Skin epidermis (tissue), 12 donors: ENCODE measurements around the gene PIKFYVE.

ENCODE experiments used
- H3K27ac ChIP-seq, 21 experiments: fragments of 200-600 bp; sonication (generic) in 11 of 21; one replicate each; pipeline ENCODE4 v1.5.0; 2020; ENCODE audit warnings: mild to moderate bottlenecking in 3 of 21, inconsistent platforms in 2 of 21, moderate library complexity in 2 of 21
- H3K4me3 ChIP-seq, 7 experiments: fragments of 200-600 bp; sonication (generic) in 2 of 7; one replicate each; pipeline ENCODE4 v1.5.0; 2020; ENCODE audit warnings: inconsistent platforms in 2 of 7, mild to moderate bottlenecking in 2 of 7, moderate library complexity in 1 of 7

Gene PIKFYVE

GRCh38 chr2:208295834-208296233 lies 29.8 kb downstream of the PIKFYVE start:
- no peak overlapping the region for H3K4me3 ChIP-seq
- no peak overlapping the region for H3K27ac ChIP-seq

- Histone ChIP-seq H3K4me3 (no peak overlapping the region), H3K27ac (no peak overlapping the region)
These were observed 30.6 kb downstream of the PIKFYVE start for GRCh38 chr2:208296610-208297009.

- H3K27ac ChIP-seq, result no peak overlapping the region
These were observed 31.9 kb downstream of the PIKFYVE start for GRCh38 chr2:208297961-208298360.

GRCh38 chr2:208300847-208301618 lies 35.0 kb downstream of the PIKFYVE start:
- H3K27ac ChIP-seq, result peak overlapping the region in 2 of 21 experiments; percentile 4

More at GRCh38 chr2:208297961-208298360, 31.9 kb downstream of the PIKFYVE start:
- H3K4me3 ChIP-seq, result no peak overlapping the region

GRCh38 chr2:208304157-208304556 lies 38.1 kb downstream of the PIKFYVE start:
- H3K27ac ChIP-seq, result no peak overlapping the region
- H3K4me3 ChIP-seq, result no peak overlapping the region

More at GRCh38 chr2:208300847-208301618, 35.0 kb downstream of the PIKFYVE start:
- no peak overlapping the region for H3K4me3 ChIP-seq

- H3K27ac ChIP-seq, result no peak overlapping the region
- no peak overlapping the region for H3K4me3 ChIP-seq
These were observed 38.6 kb downstream of the PIKFYVE start for GRCh38 chr2:208304695-208305094.

- Histone ChIP-seq H3K27ac (no peak overlapping the region), H3K4me3 (no peak overlapping the region)
These were observed 40.2 kb downstream of the PIKFYVE start for GRCh38 chr2:208306291-208306690.

- Histone ChIP-seq H3K4me3 (no peak overlapping the region), H3K27ac (peak overlapping the region in 2 of 21 experiments; percentile 1 to 17)
These were observed 45.3 kb downstream of the PIKFYVE start for GRCh38 chr2:208311321-208311720.

- Histone ChIP-seq H3K4me3 (no peak overlapping the region), H3K27ac (peak overlapping the region in 4 of 21 experiments; percentile 8 to 65 (median 42))
These were observed 45.9 kb downstream of the PIKFYVE start for GRCh38 chr2:208311954-208312353.

GRCh38 chr2:208315081-208315788 lies 49.2 kb downstream of the PIKFYVE start:
- peak overlapping the region in 6 of 21 experiments; percentile 8 to 62 (median 28) for H3K27ac ChIP-seq
- no peak overlapping the region for H3K4me3 ChIP-seq

- Histone ChIP-seq H3K4me3 (no peak overlapping the region), H3K27ac (peak overlapping the region in 2 of 21 experiments; percentile 24 to 25)
These were observed 52.1 kb downstream of the PIKFYVE start for GRCh38 chr2:208318127-208318526.

GRCh38 chr2:208319391-208319790 lies 53.3 kb downstream of the PIKFYVE start:
- peak overlapping the region in 4 of 21 experiments; percentile 18 to 57 (median 28) for H3K27ac ChIP-seq

GRCh38 chr2:208320686-208321085 lies 54.6 kb downstream of the PIKFYVE start:
- peak overlapping the region in 8 of 21 experiments; percentile 11 to 57 (median 40) for H3K27ac ChIP-seq

More at GRCh38 chr2:208319391-208319790, 53.3 kb downstream of the PIKFYVE start:
- no peak overlapping the region for H3K4me3 ChIP-seq

GRCh38 chr2:208326016-208326415 lies 60.0 kb downstream of the PIKFYVE start:
- H3K27ac ChIP-seq, result no peak overlapping the region
- H3K4me3 ChIP-seq, result no peak overlapping the region

More at GRCh38 chr2:208320686-208321085, 54.6 kb downstream of the PIKFYVE start:
- no peak overlapping the region for H3K4me3 ChIP-seq

GRCh38 chr2:208329485-208329884 lies 63.4 kb downstream of the PIKFYVE start:
- Histone ChIP-seq H3K4me3 (no peak overlapping the region), H3K27ac (no peak overlapping the region)

GRCh38 chr2:208334230-208334629 lies 68.2 kb downstream of the PIKFYVE start:
- Histone ChIP-seq H3K4me3 (no peak overlapping the region), H3K27ac (peak overlapping the region in 1 of 21 experiments; percentile 26)

- no peak overlapping the region for H3K27ac ChIP-seq
- H3K4me3 ChIP-seq, result no peak overlapping the region
These were observed 80.7 kb downstream of the PIKFYVE start for GRCh38 chr2:208346756-208347155.

GRCh38 chr2:208350610-208351009 lies 84.6 kb downstream of the PIKFYVE start:
- no peak overlapping the region for H3K27ac ChIP-seq
- no peak overlapping the region for H3K4me3 ChIP-seq

GRCh38 chr2:208352644-208353567 lies 86.9 kb downstream of the PIKFYVE start:
- Histone ChIP-seq H3K27ac (no peak overlapping the region), H3K4me3 (no peak overlapping the region)

GRCh38 chr2:208354964-208355381 lies 88.9 kb downstream of the PIKFYVE start:
- H3K4me3 ChIP-seq, result no peak overlapping the region
- H3K27ac ChIP-seq, result no peak overlapping the region
